HG03575 (cell line): ENCODE measurements around the gene SLC16A4.
"Not testable (repeated sequence)": the region's sequence is repeated elsewhere in the genome, so short reads cannot be mapped to it uniquely, and the experiment has no call there.

Source experiments
- ATAC-seq: cut with Tn5 transposase; IDR thresholded peaks from one replicate; pipeline ENCODE4 v1.9.1; 2021; ENCODE audit not compliant: unreplicated experiment, insufficient number of reproducible peaks, low FRiP score; ENCODE audit errors: extremely low read depth

Gene SLC16A4

DNA sequence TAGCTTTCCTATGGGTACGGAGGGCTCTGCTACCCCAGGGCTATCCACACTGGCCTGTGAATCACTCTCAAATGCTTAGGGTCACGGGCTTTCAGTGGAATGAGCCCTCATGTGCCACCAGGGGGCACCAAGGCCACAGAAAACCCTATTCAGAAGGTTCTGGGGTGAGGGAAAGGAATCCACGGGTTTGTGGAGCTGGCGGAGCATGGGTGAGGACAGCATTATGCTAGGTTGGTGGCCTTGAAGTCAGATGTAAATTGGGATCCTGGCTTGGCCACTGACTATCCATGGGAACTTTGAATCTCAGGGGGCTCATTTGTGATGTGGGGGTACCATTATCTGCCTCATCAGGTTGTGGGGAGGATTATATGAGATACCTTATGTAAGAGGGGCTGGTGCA lies 21.8 kb upstream of the SLC16A4 start:
- no peak for ATAC-seq

DNA sequence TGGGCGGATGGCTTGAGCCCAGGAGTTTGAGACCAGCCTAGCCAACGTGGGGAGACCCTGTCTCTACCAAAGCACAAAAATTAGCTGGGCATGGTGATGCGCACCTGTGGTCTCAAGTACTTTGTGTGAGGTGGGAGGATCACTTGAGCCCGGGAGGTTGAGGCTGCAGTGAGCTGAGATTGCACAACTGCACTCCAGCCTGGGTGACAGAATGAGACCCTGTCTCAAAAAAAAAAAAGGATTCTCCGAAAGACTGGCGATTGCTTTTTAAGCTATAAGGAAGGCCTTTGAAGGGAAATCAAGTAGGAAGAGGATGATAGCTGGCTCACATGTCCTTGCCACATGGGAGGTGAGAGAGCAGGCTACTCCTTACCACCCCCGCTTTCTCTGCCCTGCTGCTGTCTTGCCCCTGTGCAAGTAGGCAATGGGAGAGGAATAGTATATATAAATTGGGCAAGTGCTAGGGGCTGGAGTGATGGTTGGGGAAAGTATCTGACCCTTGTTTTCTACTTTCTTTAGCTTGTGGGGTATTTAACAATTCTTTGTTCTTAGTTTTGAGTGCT lies 20.4 kb upstream of the SLC16A4 start:
- ATAC-seq, result no peak

DNA sequence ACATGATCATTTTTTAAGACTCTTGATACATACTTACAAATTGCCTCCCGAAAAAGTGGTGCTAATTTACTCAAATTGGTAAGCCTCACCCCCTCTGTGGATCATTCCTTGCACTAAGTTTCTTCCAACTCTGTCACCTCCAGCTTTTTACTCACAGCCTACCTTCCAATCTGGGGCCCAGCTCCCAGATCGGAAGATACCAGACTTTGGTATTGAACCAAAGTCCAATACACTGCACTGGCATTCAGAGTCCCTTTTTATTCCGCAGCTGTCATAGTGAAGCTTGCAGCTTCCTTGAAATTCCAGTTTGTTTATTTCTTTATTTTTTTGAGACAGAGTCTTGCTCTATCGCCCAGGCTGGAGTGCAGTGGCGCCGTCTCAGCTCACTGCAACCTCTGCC lies 18.5 kb upstream of the SLC16A4 start:
- no peak for ATAC-seq

DNA sequence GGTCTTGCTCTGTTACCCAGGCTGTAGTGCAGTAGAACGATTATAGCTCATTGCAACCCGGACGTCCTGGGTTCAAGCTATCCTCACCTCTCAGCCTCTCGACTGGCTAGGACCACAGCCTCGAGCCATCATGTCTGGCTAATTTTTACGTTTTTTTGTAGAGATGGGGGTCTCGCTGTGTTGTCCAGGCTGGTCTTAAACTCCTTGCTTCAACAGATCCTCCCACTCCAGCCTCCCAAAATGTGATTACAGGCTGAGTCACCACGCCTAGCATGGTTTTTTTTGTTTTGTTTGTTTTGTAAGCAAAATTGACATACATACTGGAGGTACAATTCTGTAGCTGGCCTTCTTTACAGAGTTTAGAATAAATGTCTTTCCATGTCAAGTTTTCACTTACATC lies 17.7 kb upstream of the SLC16A4 start:
- no peak for ATAC-seq

DNA sequence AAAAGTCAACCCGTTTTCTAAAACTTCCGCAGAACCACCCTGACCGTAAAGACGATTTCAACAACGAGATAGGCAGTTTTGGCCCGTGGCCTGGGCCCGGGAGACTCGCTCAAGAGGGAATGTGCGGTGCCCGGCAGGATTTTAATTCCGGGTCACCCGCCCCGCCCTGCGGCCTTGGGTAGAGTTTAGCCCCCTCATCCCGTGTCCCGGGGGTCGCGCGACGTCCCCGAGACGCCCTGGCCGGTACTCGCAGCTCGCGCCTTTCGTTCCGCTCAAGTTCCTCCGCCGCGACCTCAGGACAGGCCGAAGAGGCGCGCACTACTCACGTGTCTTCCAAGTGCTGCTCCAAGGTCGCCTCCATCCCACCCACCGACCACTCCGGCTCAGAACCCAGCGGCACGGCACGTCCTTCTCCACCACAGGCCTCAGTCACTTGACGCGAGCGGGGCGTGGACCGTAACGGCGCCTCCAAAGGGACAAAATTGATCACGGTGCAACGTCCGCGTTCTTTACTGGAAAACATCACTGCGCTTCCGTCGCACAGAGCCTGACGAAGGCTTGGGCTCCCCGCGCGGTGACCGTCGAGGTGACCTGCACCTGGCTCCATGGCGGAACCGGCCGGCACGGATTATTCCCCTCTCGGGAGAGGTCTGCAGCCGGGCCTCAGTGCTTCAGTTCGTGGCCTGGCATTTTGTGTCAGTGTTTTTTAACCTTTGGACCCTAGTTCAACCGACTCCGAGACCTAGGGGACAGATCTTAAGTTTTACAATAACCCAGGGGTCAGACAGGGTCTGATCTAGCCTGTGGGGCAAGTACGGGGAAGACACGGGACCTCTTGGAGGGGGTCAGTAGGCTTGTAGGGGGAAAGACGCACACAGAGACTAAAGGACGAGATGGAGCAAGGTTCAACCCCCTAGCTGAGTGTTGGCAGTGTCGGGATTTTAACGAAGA lies 16.7 kb upstream of the SLC16A4 start, which contains the start of gene LAMTOR5:
TSS of gene LAMTOR5 (minus strand) at position 435 of the 951 bp plus-strand sequence. CDS start at position 361, 74 bp downstream.
- no peak for ATAC-seq

DNA sequence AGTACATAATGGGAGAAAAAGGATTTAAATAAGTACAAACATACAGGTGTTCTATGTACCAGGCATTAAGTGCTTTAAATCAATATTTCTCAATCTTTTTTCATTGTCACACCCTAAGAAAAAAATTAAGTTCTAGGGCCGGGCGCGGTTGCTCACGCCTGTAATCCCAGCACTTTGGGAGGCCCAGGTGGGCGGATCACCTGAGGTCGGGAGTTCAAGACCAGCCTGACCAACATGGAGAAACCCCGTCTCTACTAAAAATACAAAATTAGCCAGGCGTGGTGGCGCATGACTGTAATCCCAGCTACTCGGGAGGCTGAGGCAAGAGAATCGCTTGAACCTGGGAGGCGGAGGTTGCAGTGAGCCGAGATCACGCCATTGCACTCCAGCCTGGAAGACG lies 15.6 kb upstream of the SLC16A4 start:
- ATAC-seq, result not testable (repeated sequence)

DNA sequence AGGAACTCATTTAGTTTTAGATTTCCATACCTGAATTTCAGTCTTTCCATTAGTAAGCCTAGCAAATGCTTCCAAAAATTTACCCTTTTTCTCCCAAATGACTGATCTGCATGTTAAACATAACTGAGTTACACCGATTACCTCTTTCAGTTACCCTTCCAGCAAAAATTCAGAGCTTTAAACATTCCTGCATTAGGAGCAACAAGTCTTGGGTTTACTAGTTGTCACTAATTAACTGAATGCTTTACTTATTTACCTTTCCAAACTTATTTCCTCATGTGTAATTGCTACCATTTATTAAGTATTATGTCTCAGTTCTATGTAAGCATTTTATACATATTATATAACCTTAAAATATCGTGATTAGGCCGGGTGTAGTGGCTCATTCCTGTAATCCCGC lies 13.6 kb upstream of the SLC16A4 start:
- ATAC-seq, result no peak

DNA sequence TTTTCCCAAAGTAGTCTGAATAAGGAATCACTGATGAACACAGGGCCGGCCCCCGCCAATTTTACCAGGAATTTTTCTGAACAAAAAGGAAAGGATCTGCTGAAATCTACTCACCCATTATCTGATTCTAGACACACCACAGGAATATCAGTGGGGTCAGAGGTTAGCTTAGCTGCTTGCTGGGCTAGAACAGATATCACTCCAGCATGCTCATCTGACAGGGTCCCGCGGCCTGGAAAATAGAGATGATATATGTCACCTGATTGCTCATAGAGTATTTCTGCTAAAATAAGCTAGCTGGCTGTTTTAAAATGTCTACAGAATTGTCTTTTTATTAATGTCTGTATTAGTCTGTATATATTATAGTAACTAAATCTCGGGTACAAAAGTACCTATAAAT lies 13.0 kb upstream of the SLC16A4 start:
- no peak for ATAC-seq

DNA sequence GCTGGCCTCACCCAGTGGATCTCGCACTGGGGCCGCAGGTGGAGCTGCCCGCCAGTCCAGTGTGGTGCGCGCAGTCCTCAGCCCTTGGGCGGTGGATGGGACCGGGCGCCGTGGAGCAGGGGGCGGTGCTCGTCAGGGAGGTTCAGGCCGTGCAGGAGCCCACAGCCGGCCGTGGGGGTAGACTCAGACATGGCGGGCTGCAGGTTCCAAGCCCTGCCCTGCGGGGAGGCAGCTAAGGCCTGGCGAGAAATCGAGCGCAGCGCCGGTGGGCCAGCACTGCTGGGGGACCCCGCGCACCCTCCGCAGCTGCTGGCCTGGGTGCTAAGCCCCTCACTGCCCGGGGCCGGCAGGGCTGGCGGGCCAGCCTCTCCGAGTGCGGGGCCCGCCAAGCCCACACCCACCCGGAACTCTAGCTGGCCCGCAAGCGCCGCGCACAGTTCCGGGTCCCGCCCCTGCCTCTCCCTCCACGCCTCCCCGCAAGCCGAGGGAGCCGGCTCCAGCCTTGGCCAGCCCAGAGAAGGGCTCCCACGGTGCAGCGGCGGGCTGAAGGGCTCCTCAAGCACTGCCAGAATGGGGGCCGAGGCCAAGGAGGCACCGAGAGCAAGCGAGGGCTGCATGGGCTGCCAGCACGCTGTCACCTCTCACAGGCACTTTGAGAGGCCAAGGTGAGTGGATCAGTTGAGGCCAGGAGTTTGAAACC lies 5.6 kb upstream of the SLC16A4 start:
- not testable (repeated sequence) for ATAC-seq

DNA sequence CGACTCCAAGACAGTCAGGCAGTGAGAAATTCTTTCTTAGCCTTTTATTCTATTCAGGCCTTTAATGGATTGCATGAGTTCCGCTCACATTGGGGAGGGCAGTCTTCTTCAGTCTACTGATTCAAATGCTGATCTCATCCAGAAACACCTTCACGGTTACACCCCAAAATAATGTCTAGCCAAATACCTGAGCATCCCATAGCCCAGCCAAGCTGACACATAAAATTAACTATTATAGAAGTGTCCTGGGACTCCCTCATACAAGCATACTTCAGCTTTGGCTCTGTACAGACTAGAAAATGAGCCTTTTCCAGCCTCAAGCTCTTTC lies 3.6 kb upstream of the SLC16A4 start:
- ATAC-seq, result no peak

DNA sequence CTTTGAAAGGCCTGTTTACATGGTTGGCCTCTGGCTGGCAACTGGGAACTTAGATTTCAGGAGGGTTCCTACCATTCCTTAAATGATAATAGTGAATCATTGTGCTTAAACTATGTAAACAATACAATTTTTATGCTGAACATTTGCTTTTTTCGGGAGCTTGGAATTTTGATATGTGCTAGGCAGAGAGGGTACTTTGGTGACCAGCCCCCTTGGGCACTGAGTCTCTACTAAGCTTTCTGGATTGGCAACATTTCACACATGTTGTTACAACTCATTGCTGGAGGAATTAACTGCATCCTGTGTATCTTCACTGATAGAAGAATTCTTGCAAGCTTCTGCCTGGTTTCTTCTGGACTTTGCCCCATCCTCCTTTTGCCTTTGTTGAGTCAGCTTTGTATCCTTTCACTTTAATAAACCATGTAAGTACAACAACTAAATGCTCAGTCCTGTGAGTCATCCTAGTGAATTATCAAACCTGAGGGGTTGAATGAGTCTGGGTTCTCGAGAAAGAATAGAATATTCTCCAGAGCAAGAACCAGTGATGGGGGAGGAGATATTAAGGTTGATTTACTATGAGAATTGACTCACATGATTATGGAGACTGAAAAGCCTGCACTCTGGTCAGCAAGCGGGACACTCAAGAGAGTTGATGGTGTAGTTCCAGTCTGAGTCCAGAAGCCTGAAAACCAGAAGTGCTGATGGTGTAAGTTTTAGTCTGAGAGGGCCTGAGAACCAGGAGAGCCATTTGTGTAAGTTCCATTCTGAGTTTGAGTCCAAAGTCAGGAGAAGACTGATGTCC lies 3.1 kb upstream of the SLC16A4 start:
- no peak for ATAC-seq

DNA sequence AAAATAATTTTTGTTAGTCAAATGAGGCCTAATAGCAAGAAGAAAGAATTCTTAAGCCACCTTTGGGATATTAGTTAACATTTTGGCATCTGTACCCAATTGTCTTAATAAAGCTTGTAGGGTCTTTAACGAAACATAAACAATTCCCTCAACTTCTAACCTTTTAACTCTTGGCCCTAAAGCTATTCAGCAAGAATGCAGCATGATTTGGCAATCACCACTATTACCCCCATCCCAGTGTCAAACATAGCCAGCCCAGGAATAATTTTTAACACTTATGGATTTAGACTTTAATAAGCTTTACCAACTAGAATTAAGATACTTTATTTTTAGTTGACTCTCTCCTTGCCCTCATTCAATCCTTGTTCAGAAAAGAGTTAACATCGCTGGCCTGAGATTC lies 2.5 kb upstream of the SLC16A4 start:
- no peak for ATAC-seq

DNA sequence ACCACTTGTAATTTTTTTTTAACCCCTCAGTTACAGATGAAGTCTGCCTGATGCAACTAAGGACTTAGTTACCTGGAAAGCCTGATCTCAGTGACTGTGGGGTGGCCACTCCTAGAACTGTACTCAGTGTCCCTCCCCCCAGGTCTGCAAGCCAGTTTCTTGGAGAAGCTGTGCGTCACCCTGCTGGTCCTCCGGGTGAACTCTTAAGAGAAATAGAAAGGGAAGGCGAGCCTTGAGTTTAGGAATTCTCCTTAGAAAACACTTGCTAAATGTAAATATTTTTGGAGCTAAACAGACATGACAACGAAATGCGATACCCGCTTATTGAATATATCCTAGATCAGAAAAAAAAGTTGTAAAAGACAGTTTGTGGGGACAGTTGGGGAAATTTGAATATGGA lies 730 bp downstream of the SLC16A4 start:
- no peak for ATAC-seq

DNA sequence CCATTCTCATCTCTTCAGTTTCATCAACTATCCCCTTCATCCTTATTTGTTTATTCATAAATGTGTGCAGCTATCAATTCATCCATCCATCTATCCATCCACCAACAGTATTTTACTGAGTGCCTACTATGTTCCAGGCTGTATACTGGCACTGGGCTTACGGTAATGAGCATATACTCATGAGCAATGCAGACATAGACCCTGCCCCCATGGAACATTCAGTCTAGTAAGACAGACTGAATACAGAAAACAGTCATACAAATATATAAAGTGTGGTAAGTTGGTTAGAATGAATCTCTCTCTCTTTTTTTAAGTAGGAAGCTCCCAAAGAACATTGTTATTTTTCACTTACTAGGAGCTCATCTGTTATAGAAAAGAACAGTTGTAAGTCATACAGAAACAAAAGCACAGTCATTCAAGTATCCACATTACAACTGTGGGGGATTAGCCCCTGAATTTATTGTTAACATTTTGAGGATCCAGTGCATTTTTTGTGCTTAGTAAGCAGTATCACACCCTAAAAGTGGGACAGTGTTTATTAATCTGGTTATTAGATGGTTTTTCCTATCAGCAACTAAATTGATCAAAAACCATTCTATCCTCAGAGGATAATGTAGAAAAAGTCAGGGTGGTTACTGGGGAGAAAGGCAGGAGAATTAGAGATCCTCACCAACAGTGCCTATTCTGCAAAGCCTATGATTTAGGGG lies 3.6 kb downstream of the SLC16A4 start:
- no peak for ATAC-seq

DNA sequence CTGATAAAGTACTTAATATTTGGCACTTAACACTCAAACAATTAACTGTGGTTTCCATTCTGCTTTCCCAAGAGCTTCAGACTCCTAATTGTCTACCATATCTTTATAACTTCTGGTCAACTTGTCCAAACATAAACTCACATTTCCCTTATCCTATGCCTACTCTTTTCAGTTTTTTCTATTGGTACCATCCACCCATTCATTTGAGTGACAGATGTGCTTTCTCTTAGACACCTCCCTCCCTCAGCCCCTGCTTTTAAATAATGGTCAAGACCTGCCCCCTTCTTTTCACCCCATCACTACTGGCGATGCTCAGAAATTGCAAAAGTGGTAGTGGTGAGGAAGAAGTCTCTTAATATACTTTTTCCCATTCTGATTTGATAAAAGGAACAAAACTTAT lies 5.5 kb downstream of the SLC16A4 start:
- no peak for ATAC-seq

DNA sequence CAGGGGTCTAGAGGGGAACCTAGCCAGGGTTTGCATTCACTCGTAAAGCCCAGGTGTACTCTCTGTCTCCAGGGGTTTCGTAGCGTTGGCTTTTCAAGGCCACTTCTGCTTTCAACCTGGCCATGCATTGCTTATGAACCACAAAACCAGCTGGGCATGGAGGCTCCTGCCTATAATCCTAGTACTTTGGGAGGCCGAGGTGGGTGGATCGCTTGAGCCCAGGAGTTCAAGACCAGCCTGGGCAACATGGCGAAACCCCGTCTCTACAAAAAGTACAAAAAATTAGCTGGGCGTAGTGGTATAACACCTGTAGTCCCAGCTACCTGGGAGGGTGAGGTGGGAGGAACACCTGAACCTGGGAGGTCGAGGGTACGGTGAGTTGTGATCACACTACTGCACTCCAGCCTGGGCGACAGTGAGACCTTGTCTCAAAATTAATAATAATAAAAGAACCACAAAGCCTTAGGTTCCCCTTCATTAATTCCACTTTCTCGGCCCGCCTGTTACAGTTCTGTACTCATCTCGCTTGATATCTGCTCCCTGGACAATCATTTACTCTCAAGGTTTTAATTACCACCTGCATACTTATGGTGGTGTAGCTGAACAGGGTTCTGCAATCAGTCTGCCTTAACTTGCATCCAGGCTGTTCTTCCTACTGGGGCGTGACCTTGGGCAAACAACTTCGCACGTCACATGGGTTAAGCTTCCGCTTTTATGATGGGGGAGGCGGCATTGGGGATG lies 6.1 kb downstream of the SLC16A4 start:
- ATAC-seq, result peak; percentile 52

DNA sequence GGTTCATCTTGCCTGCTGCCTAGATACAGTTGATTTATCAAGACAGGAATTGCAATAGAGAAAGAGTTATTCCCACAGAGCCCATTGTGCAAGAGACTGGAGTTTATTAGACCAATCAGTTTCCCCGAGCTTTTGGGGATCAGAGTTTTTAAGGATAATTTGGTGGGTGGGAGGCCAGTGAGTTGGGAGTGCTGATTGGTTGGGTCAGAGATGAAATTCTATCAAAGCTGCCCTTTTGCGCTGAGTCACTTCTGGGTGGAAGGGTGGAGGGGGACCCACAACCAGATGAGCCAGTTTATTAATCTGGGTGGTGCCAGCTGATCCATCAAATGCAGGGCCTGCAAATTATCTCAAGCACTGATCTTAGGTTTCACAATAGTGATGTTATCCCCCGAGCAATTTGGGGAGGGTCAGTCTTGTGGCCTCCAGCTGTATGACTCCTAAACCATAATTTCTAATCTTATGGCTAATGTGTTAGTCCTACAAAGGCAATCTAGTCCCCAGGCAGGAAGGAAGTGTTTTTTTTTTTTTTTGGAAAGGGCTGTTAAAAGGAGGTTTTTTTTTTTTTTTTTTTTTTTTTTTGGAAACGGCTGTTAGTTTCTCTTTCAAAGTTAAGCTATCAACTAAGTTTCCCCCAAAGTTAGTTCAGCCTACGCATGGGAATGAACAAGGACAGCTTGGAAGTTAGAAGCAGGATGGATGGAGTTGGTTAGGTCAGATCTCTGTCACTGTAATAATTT lies 7.4 kb downstream of the SLC16A4 start:
- ATAC-seq, result no peak
